HFFc6 (cell line): Measurements from ENCODE around the gene RECK. TPM values are rescaled to one million over a fixed set of nuclear protein-coding genes. Genes with fewer than 3 reads are reported as not detected.

Experiments
- DNase-seq: peaks from one replicate; pipeline ENCODE4 v3.0.0-alpha.2; 2018
- H3K27ac Mint-ChIP-seq: 2 replicates; pipeline ENCODE4 v1.8.0; 2020; ENCODE audit warnings: mild to moderate bottlenecking, mixed read lengths
- H3K27me3 Mint-ChIP-seq: 2 replicates; pipeline ENCODE4 v1.8.0; 2021; ENCODE audit warnings: mild to moderate bottlenecking, moderate library complexity, mixed read lengths; ENCODE audit not compliant: insufficient read depth
- H3K36me3 Mint-ChIP-seq: 2 replicates; pipeline ENCODE4 v1.8.0; 2021; ENCODE audit warnings: low read depth, mixed read lengths
- H3K4me1 Mint-ChIP-seq: 2 replicates; pipeline ENCODE4 v1.8.0; 2020; ENCODE audit warnings: low read depth, mixed read lengths
- H3K4me3 Mint-ChIP-seq: 2 replicates; pipeline ENCODE4 v1.8.0; 2020; ENCODE audit warnings: mild to moderate bottlenecking, moderate library complexity, mixed read lengths
- H3K9me3 Mint-ChIP-seq: 2 replicates; pipeline ENCODE4 v1.8.0; 2020; ENCODE audit warnings: mild to moderate bottlenecking, mixed read lengths
- total RNA-seq, 6 experiments: library from RNA; stranded (reverse); fragmentation: NEBNext Ultra II Directional; extraction: Animal tissue kit (Norgen Biotek cat#: 25700); gene quantifications; 2 replicates in 1 of 6; 3 replicates in 5 of 6; pipeline ENCODE4 v1.2.3, GENCODE V29; 2021
- TF ChIP-seq, protein P1 (sequence below): fragments of 200-600 bp; sonication (generic); IDR thresholded peaks from 2 replicates; pipeline ENCODE4 v1.5.0; 2021; ENCODE audit warnings: antibody characterized with exemption, mild to moderate bottlenecking

The RECK gene
- total RNA-seq, 6 experiments from 2014 or later: 149 to 182 (median 173) TPM

DNA sequence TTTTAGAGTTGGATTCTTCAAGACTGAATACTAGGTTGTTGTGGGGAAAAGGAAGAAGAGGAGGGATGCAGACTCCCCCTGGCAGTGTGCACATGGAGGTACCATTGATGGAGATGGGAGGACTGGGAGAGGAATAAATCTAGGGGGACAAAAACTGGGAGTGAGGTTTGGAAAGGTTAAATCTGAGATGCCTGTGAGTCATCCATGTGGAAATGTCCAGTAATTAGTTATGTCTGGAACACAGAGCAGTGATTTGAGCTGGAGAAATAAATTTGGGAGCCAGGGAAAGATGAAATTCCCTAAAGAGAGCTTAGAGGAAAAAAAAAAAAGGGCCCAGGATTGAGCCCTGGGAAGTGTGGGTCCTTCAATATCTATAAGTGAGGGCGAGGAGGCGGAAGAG is 124.5 kb downstream of the RECK start:
- Mint-ChIP-seq H3K9me3 (no peaks in the 10 kb centered on the region), H3K27ac (peak overlapping the region; percentile 50), H3K27me3 (no peaks in the 10 kb centered on the region; the same call in 1 of the 2 replicates), H3K4me1 (peaks cover 74% of the 10 kb centered on the region), H3K4me3 (peak overlapping the region; percentile 11; the same call in 1 of the 2 replicates), H3K36me3 (peaks cover 14% of the 10 kb centered on the region)
- TF ChIP-seq, protein P1, sequence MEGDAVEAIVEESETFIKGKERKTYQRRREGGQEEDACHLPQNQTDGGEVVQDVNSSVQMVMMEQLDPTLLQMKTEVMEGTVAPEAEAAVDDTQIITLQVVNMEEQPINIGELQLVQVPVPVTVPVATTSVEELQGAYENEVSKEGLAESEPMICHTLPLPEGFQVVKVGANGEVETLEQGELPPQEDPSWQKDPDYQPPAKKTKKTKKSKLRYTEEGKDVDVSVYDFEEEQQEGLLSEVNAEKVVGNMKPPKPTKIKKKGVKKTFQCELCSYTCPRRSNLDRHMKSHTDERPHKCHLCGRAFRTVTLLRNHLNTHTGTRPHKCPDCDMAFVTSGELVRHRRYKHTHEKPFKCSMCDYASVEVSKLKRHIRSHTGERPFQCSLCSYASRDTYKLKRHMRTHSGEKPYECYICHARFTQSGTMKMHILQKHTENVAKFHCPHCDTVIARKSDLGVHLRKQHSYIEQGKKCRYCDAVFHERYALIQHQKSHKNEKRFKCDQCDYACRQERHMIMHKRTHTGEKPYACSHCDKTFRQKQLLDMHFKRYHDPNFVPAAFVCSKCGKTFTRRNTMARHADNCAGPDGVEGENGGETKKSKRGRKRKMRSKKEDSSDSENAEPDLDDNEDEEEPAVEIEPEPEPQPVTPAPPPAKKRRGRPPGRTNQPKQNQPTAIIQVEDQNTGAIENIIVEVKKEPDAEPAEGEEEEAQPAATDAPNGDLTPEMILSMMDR: no peak
- no peak for DNase-seq

DNA sequence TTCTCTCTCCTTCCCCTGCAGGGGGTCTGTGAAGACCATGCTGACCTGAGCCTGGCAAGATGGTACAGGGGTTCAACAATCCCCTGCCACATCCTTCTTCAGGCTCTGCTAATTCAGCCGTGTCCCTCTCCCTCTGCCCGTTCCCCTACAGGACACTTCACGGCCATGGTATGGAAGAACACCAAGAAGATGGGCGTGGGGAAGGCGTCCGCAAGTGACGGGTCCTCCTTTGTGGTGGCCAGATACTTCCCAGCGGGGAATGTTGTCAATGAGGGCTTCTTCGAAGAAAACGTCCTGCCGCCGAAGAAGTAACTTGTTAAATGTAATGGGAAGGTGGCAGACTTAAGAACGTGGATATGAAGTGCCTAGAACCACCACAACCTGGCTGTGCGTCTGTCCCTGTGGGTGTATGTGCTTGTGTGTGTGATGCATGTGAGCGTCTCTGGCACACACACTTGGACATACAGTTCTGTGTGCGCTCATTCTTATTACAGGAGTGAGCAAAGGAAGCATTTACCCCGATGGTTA is 125.6 kb downstream of the RECK start:
- Mint-ChIP-seq H3K9me3 (no peaks in the 10 kb centered on the region), H3K4me1 (peaks cover 81% of the 10 kb centered on the region), H3K27me3 (no peaks in the 10 kb centered on the region; the same call in 1 of the 2 replicates), H3K27ac (no peak overlapping the region; the same call in 1 of the 2 replicates), H3K4me3 (no peak overlapping the region), H3K36me3 (peaks cover 10% of the 10 kb centered on the region)
- TF ChIP-seq, protein P1: no peak
- no peak for DNase-seq

DNA sequence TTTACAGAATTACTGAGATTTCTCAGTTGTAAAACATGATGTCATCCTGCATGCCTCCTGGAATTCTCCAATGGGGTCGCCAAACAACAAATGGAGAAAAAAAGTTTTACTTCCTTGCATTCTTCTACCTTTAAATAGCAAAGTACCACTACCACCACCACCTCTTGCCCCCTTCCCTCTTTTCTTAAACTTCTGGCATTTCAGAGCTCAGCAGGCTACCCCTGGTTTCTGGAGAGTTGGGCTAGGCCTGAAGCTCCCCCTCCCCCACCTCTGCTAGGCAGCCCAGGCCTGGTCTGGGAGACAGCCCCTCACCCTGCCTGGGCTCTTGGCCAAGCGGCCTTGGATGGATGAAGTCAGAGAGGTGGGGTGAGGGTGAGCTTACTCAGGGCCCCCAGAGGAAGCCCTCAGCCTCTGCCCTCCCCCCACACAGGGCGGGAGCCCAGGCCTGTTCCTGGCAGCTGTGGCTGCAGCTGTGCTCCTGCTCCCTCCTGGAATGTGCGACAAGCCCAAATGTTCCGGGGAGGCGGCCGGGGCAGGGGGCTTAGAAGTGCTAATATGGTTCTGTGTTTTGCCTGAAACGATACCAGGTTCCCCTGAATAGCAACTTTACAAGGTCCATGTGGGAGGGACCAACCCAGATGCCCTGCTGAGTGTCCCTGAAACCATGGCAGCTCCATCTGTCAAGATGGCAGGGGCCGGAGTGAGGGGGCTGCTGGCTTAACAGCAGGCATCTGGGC is 126.5 kb downstream of the RECK start:
- H3K27ac Mint-ChIP-seq: peak overlapping the region; percentile 86
- H3K27me3 Mint-ChIP-seq: no peaks in the 10 kb centered on the region; the same call in 1 of the 2 replicates
- DNase-seq: no peak
- peak overlapping the region; percentile 18; the same call in 1 of the 2 replicates for H3K4me3 Mint-ChIP-seq
- H3K9me3 Mint-ChIP-seq: no peaks in the 10 kb centered on the region
- H3K4me1 Mint-ChIP-seq: peaks cover 78% of the 10 kb centered on the region
- peaks cover 7% of the 10 kb centered on the region for H3K36me3 Mint-ChIP-seq
- TF ChIP-seq, protein P1: no peak

DNA sequence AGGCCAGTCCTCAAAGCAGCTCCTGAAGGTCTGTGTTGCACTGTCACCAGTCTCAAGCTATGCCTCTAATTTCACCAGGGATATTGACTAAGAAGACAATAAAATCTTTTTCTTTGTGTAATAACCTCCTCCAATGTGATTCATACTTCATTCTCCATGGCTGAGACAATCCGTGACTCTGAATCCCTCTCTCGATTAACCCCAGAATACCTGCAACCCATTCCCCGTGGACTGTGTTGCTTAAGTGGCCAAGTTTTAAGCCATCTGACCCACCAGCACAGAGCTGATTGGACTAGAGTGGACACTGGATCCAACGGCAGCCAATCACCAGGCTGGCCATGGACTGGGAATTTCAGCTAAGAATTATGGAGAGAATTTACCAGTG is 127.1 kb downstream of the RECK start:
- Mint-ChIP-seq H3K4me3 (peak overlapping the region; percentile 33; the same call in 1 of the 2 replicates), H3K36me3 (peaks cover 4% of the 10 kb centered on the region; the same call in 1 of the 2 replicates), H3K27me3 (no peaks in the 10 kb centered on the region), H3K9me3 (no peaks in the 10 kb centered on the region), H3K27ac (peak overlapping the region; percentile 83), H3K4me1 (peaks cover 72% of the 10 kb centered on the region)
- TF ChIP-seq, protein P1: no peak
- peak; percentile 43 for DNase-seq

DNA sequence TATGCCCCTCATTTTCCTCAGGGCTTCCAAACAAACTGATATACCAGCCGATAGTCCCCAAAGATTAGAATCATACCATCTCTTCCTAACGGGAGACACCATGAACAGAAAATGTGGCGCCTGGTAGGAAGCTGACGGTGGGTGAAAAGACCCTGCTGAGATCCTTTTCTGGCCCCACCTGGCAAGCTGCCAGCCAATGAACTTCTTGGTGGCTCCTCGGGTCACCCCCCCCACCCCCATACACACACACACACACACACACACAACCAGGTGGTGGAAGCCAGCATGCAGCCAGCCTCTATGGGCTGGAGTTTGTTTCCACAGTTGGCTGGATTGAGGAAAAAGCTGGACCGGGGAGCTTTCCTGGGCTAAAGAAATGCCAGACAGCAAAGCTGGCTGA is 127.7 kb downstream of the RECK start:
- no peak for DNase-seq
- Mint-ChIP-seq H3K36me3 (peaks cover 6% of the 10 kb centered on the region), H3K4me1 (peaks cover 67% of the 10 kb centered on the region), H3K9me3 (no peaks in the 10 kb centered on the region), H3K4me3 (no peak overlapping the region), H3K27me3 (no peaks in the 10 kb centered on the region), H3K27ac (no peak overlapping the region; the same call in 1 of the 2 replicates)
- TF ChIP-seq, protein P1: no peak
